ENCODE results near the gene MYH4.

The MYH4 gene

GRCh38 chr17:10447026-10447931, 22.1 kb downstream of the MYH4 start:
- H3K4me3 ChIP-seq (ENCODE audit: low read length): no peak overlapping the region

GRCh38 chr17:10439816-10440215, 29.5 kb downstream of the MYH4 start:
- H3K27ac ChIP-seq (ENCODE audit: low read depth, low read length): no peak overlapping the region
- H4K5ac ChIP-seq (ENCODE audit: low read length): no peak overlapping the region
- H3K18ac ChIP-seq (ENCODE audit: low read length): no peak overlapping the region
- H3K79me2 ChIP-seq (ENCODE audit: control insufficient read depth, insufficient read depth, low read length): no peaks in the 10 kb centered on the region
- no peaks in the 10 kb centered on the region for H3K27me3 ChIP-seq (ENCODE audit: insufficient read depth, low read length, poor library complexity)
- H3K36me3 ChIP-seq (ENCODE audit: control insufficient read depth, insufficient read depth, low read length): no peaks in the 10 kb centered on the region
- no peak for DNase-seq
- H3K4ac ChIP-seq (ENCODE audit: low read depth, low read length): no peak overlapping the region
- H3K56ac ChIP-seq (ENCODE audit: low read length): no peak overlapping the region
- no peaks in the 10 kb centered on the region for H3K79me1 ChIP-seq (ENCODE audit: low read length)
- no peak overlapping the region for H2AK5ac ChIP-seq (ENCODE audit: low read length)
- no peak overlapping the region for H3K4me3 ChIP-seq (ENCODE audit: low read length)
- H4K8ac ChIP-seq (ENCODE audit: low read depth, low read length): no peak overlapping the region
- no peak overlapping the region for H2BK120ac ChIP-seq (ENCODE audit: low read depth, low read length)
- no peak overlapping the region for H3K9ac ChIP-seq (ENCODE audit: low read length)
- WGBS (ENCODE audit: extremely low coverage, insufficient coverage, low lambda C conversion rate): no CpG with 5 or more reads among the region's 1 CpG
- H2BK15ac ChIP-seq (replicated peaks; ENCODE audit: low read depth): no peak overlapping the region
- no peak overlapping the region for H3K23ac ChIP-seq (ENCODE audit: low read length)
- no peaks in the 10 kb centered on the region for H3K4me1 ChIP-seq (ENCODE audit: control insufficient read depth, low read depth, low read length)
- no peak overlapping the region for H3K4me2 ChIP-seq (ENCODE audit: low read length)
- no peak overlapping the region for H2BK5ac ChIP-seq (ENCODE audit: low read length)

More at GRCh38 chr17:10447026-10447931, 22.1 kb downstream of the MYH4 start:
- no peak overlapping the region for H3K23ac ChIP-seq (ENCODE audit: low read length)
- H3K4ac ChIP-seq (ENCODE audit: low read depth, low read length): no peak overlapping the region
- H3K27me3 ChIP-seq (ENCODE audit: insufficient read depth, low read length, poor library complexity): no peaks in the 10 kb centered on the region
- no CpG with 5 or more reads among the region's 7 CpGs for WGBS (ENCODE audit: extremely low coverage, insufficient coverage, low lambda C conversion rate)
- H4K5ac ChIP-seq (ENCODE audit: low read length): no peak overlapping the region
- no peak overlapping the region for H3K27ac ChIP-seq (ENCODE audit: low read depth, low read length)
- no peak for DNase-seq
- H4K8ac ChIP-seq (ENCODE audit: low read depth, low read length): no peak overlapping the region
- H3K9ac ChIP-seq (ENCODE audit: low read length): no peak overlapping the region
- H3K18ac ChIP-seq (ENCODE audit: low read length): no peak overlapping the region
- no peak overlapping the region for H2AK5ac ChIP-seq (ENCODE audit: low read length)
- H3K79me2 ChIP-seq (ENCODE audit: control insufficient read depth, insufficient read depth, low read length): no peaks in the 10 kb centered on the region
- no peak overlapping the region for H2BK5ac ChIP-seq (ENCODE audit: low read length)
- H3K4me1 ChIP-seq (ENCODE audit: control insufficient read depth, low read depth, low read length): no peaks in the 10 kb centered on the region
- H2BK120ac ChIP-seq (ENCODE audit: low read depth, low read length): no peak overlapping the region
- no peak overlapping the region for H3K4me2 ChIP-seq (ENCODE audit: low read length)
- H3K36me3 ChIP-seq (ENCODE audit: control insufficient read depth, insufficient read depth, low read length): no peaks in the 10 kb centered on the region
- H2BK15ac ChIP-seq (replicated peaks; ENCODE audit: low read depth): no peak overlapping the region
- H3K79me1 ChIP-seq (ENCODE audit: low read length): no peaks in the 10 kb centered on the region
- no peak overlapping the region for H3K56ac ChIP-seq (ENCODE audit: low read length)

GRCh38 chr17:10435096-10435495, 34.3 kb downstream of the MYH4 start:
- no peaks in the 10 kb centered on the region for H3K36me3 ChIP-seq (ENCODE audit: control insufficient read depth, insufficient read depth, low read length)
- no peak overlapping the region for H2BK120ac ChIP-seq (ENCODE audit: low read depth, low read length)
- no peak overlapping the region for H3K9ac ChIP-seq (ENCODE audit: low read length)
- no peak overlapping the region for H3K56ac ChIP-seq (ENCODE audit: low read length)
- H3K4me1 ChIP-seq (ENCODE audit: control insufficient read depth, low read depth, low read length): no peaks in the 10 kb centered on the region
- no peak overlapping the region for H3K27ac ChIP-seq (ENCODE audit: low read depth, low read length)
- no peaks in the 10 kb centered on the region for H3K79me1 ChIP-seq (ENCODE audit: low read length)
- no peak overlapping the region for H2AK5ac ChIP-seq (ENCODE audit: low read length)
- no peak overlapping the region for H3K4me2 ChIP-seq (ENCODE audit: low read length)
- H3K27me3 ChIP-seq (ENCODE audit: insufficient read depth, low read length, poor library complexity): no peaks in the 10 kb centered on the region
- H2BK5ac ChIP-seq (ENCODE audit: low read length): no peak overlapping the region
- H3K79me2 ChIP-seq (ENCODE audit: control insufficient read depth, insufficient read depth, low read length): no peaks in the 10 kb centered on the region
- H3K4me3 ChIP-seq (ENCODE audit: low read length): no peak overlapping the region
- H3K18ac ChIP-seq (ENCODE audit: low read length): no peak overlapping the region
- H3K4ac ChIP-seq (ENCODE audit: low read depth, low read length): no peak overlapping the region
- no peak overlapping the region for H3K23ac ChIP-seq (ENCODE audit: low read length)
- no CpG with 5 or more reads among the region's 3 CpGs for WGBS (ENCODE audit: extremely low coverage, insufficient coverage, low lambda C conversion rate)
- peak overlapping the region; percentile 15 for H4K8ac ChIP-seq (ENCODE audit: low read depth, low read length)
- DNase-seq: peak; percentile 51
- H4K5ac ChIP-seq (ENCODE audit: low read length): no peak overlapping the region
- no peak overlapping the region for H2BK15ac ChIP-seq (replicated peaks; ENCODE audit: low read depth)

- H3K79me2 ChIP-seq (ENCODE audit: control insufficient read depth, insufficient read depth, low read length): no peaks in the 10 kb centered on the region
- no peak overlapping the region for H3K27ac ChIP-seq (ENCODE audit: low read depth, low read length)
- no peak overlapping the region for H2BK120ac ChIP-seq (ENCODE audit: low read depth, low read length)
- H3K27me3 ChIP-seq (ENCODE audit: insufficient read depth, low read length, poor library complexity): no peaks in the 10 kb centered on the region
- H2BK5ac ChIP-seq (ENCODE audit: low read length): no peak overlapping the region
- H3K18ac ChIP-seq (ENCODE audit: low read length): no peak overlapping the region
- H4K8ac ChIP-seq (ENCODE audit: low read depth, low read length): no peak overlapping the region
- no peak overlapping the region for H3K9ac ChIP-seq (ENCODE audit: low read length)
- H2BK15ac ChIP-seq (replicated peaks; ENCODE audit: low read depth): no peak overlapping the region
- H3K79me1 ChIP-seq (ENCODE audit: low read length): no peaks in the 10 kb centered on the region
- H4K5ac ChIP-seq (ENCODE audit: low read length): no peak overlapping the region
- peak; percentile 5 for DNase-seq
- no peak overlapping the region for H3K23ac ChIP-seq (ENCODE audit: low read length)
- no peak overlapping the region for H3K4ac ChIP-seq (ENCODE audit: low read depth, low read length)
- no peaks in the 10 kb centered on the region for H3K36me3 ChIP-seq (ENCODE audit: control insufficient read depth, insufficient read depth, low read length)
- H3K4me1 ChIP-seq (ENCODE audit: control insufficient read depth, low read depth, low read length): no peaks in the 10 kb centered on the region
- no peak overlapping the region for H3K4me3 ChIP-seq (ENCODE audit: low read length)
- no CpG with 5 or more reads among the region's 2 CpGs for WGBS (ENCODE audit: extremely low coverage, insufficient coverage, low lambda C conversion rate)
- H2AK5ac ChIP-seq (ENCODE audit: low read length): no peak overlapping the region
- H3K4me2 ChIP-seq (ENCODE audit: low read length): no peak overlapping the region
- no peak overlapping the region for H3K56ac ChIP-seq (ENCODE audit: low read length)
Measured at GRCh38 chr17:10429421-10430045, 39.8 kb downstream of the MYH4 start.

GRCh38 chr17:10428781-10429180, 40.6 kb downstream of the MYH4 start:
- Histone ChIP-seq H3K79me2 (ENCODE audit: control insufficient read depth, insufficient read depth, low read length) (no peaks in the 10 kb centered on the region), H3K18ac (ENCODE audit: low read length) (no peak overlapping the region), H2AK5ac (ENCODE audit: low read length) (no peak overlapping the region), H3K23ac (ENCODE audit: low read length) (no peak overlapping the region), H4K5ac (ENCODE audit: low read length) (no peak overlapping the region), H3K27ac (ENCODE audit: low read depth, low read length) (no peak overlapping the region), H3K4me2 (ENCODE audit: low read length) (no peak overlapping the region), H3K36me3 (ENCODE audit: control insufficient read depth, insufficient read depth, low read length) (no peaks in the 10 kb centered on the region), H2BK15ac (replicated peaks; ENCODE audit: low read depth) (no peak overlapping the region), H4K8ac (ENCODE audit: low read depth, low read length) (no peak overlapping the region), H3K79me1 (ENCODE audit: low read length) (no peaks in the 10 kb centered on the region), H3K9ac (ENCODE audit: low read length) (no peak overlapping the region), H3K4me3 (ENCODE audit: low read length) (no peak overlapping the region), H2BK5ac (ENCODE audit: low read length) (no peak overlapping the region), H2BK120ac (ENCODE audit: low read depth, low read length) (no peak overlapping the region), H3K4ac (ENCODE audit: low read depth, low read length) (no peak overlapping the region), H3K4me1 (ENCODE audit: control insufficient read depth, low read depth, low read length) (no peaks in the 10 kb centered on the region), H3K56ac (ENCODE audit: low read length) (no peak overlapping the region), H3K27me3 (ENCODE audit: insufficient read depth, low read length, poor library complexity) (no peaks in the 10 kb centered on the region)
- WGBS (ENCODE audit: extremely low coverage, insufficient coverage, low lambda C conversion rate): no CpG with 5 or more reads among the region's 2 CpGs
- no peak for DNase-seq
